ENCODE results near the gene SELENOT. TPM values are rescaled to one million over a fixed set of nuclear protein-coding genes. Genes with fewer than 3 reads are reported as not detected.

Gene SELENOT
- total RNA-seq, 1 experiment from 2014 or later, result 73.8 TPM

DNA sequence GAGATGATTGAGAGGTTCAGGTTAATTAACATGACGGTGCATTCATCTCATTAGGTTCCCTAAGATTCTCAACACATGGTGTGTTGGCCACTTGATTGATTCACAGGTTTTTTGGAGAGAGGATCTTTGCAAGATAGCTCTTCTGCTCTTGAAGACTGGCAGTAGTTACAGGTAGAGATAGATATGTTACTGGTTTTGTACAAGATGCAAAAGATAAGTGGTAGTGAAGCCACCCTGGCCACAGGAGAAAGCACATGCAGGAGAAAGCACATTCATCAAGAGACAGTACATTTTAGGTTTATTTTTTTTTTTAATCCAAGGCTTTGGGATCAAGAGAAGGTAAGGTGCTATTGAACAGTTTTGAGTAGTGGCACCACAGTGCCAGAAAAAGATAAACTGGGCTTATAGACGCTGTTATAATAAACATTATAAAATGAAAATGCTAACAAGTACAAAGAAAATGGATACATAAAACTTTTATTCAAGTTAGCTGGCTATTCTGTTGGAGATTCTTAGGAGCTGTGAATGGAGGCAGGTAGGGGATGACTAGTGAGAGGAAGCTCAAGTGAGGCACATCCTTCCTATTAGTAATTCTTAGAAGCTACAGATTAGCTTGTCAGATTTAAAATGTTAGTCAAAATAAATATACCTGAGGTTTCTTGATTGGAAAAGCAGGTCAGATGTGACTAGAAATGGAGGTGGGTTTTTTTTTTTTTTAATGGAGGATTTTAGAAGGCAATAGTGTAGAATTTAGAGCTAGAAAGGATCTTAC, 10.8 kb downstream of the SELENOT start:
- Mint-ChIP-seq H3K4me1 (peaks cover 4 to 11% of the 10 kb centered on the region in 2 experiments; a peak in 2 of 4 replicates), H3K27ac (no peak overlapping the region; a peak in 1 of 7 replicates), H3K27me3 (ENCODE audit: low read depth) (no peaks in the 10 kb centered on the region), H3K36me3 (ENCODE audit: insufficient read depth in 1 of 3, low read depth in 3 of 3) (peaks cover 41 to 45% (median 42%) of the 10 kb centered on the region in 3 experiments), H3K4me3 (no peak overlapping the region; a peak in 1 of 5 replicates), H3K9me3 (peaks cover 4 to 13% of the 10 kb centered on the region in 2 experiments)
- Histone ChIP-seq H3T11ph (ENCODE audit: low read length) (no peak overlapping the region), H3K4ac (ENCODE audit: low read depth, low read length) (no peak overlapping the region), H3K9ac (ENCODE audit: extremely low read depth, insufficient read length, low read length) (no peak overlapping the region), H3K23me2 (ENCODE audit: insufficient read length, low read depth, low read length, poor library complexity, severe bottlenecking) (no peaks in the 10 kb centered on the region), H4K5ac (ENCODE audit: insufficient read length, low read depth, low read length) (no peak overlapping the region), H2BK12ac (ENCODE audit: insufficient read length, low read depth, low read length) (no peak overlapping the region), H3K18ac (ENCODE audit: insufficient read length, low read depth, low read length) (no peak overlapping the region), H3K9me3 (ENCODE audit: control insufficient read depth, low read depth, low read length) (no peaks in the 10 kb centered on the region), H3K4me1 (ENCODE audit: insufficient read depth, low read length) (no peaks in the 10 kb centered on the region; the same call in 1 of the 2 replicates), H4K8ac (replicated peaks; ENCODE audit: insufficient read length, low read depth, low read length) (no peak overlapping the region), H2BK5ac (ENCODE audit: insufficient read length, low read length) (no peak overlapping the region), H2AK5ac (ENCODE audit: insufficient read length, low read length) (no peak overlapping the region), H3K23ac (ENCODE audit: insufficient read length, low read depth, low read length) (no peak overlapping the region), H3K79me1 (ENCODE audit: insufficient read depth, low read depth, low read length, poor library complexity, severe bottlenecking) (peaks cover 3% of the 10 kb centered on the region), H2BK20ac (ENCODE audit: low read depth, low read length, poor library complexity, severe bottlenecking) (no peak overlapping the region), H3K4me2 (ENCODE audit: insufficient read depth, insufficient read length, low read length) (no peak overlapping the region), H2BK15ac (ENCODE audit: low read depth, low read length) (no peak overlapping the region), H3K27me3 (ENCODE audit: insufficient read depth, low read length) (no peaks in the 10 kb centered on the region), H4K91ac (ENCODE audit: insufficient read length, low read depth, low read length) (no peak overlapping the region), H2AFZ (ENCODE audit: low read length) (no peak overlapping the region), H3K14ac (ENCODE audit: insufficient read depth, low read length) (no peak overlapping the region), H4K20me1 (ENCODE audit: control insufficient read depth, insufficient read depth, insufficient read length) (no peaks in the 10 kb centered on the region), H3K56ac (ENCODE audit: insufficient read length, low read depth, low read length) (no peak overlapping the region), H3K79me2 (ENCODE audit: insufficient read depth, low read length) (peaks cover 21% of the 10 kb centered on the region), H3K27ac (ENCODE audit: insufficient read length, low read depth, low read length) (no peak overlapping the region), H2BK120ac (ENCODE audit: low read depth, low read length, poor library complexity, severe bottlenecking) (no peak overlapping the region)
- DNase-seq, result no peak
- WGBS (ENCODE audit: extremely low coverage, insufficient read length, low lambda C conversion rate), result no CpG with 5 or more reads among the region's 2 CpGs
- TF ChIP-seq, protein P1, sequence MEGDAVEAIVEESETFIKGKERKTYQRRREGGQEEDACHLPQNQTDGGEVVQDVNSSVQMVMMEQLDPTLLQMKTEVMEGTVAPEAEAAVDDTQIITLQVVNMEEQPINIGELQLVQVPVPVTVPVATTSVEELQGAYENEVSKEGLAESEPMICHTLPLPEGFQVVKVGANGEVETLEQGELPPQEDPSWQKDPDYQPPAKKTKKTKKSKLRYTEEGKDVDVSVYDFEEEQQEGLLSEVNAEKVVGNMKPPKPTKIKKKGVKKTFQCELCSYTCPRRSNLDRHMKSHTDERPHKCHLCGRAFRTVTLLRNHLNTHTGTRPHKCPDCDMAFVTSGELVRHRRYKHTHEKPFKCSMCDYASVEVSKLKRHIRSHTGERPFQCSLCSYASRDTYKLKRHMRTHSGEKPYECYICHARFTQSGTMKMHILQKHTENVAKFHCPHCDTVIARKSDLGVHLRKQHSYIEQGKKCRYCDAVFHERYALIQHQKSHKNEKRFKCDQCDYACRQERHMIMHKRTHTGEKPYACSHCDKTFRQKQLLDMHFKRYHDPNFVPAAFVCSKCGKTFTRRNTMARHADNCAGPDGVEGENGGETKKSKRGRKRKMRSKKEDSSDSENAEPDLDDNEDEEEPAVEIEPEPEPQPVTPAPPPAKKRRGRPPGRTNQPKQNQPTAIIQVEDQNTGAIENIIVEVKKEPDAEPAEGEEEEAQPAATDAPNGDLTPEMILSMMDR (conservative IDR thresholded peaks at IDR 0.05), result no peak

All from H9 (cell line).